Nephron (organoid): Measurements from ENCODE around the gene CDC42EP1.
A peak's percentile ranks its signal among the peaks of the same experiment; 100 is the strongest.

Experiments used
- H3K27ac Mint-ChIP-seq, 3 experiments: 2 replicates each; pipeline ENCODE4 v1.8.0; 2020; ENCODE audit warnings: mixed read lengths in 3 of 3, mild to moderate bottlenecking in 2 of 3, moderate library complexity in 1 of 3
- H3K27me3 Mint-ChIP-seq: 2 replicates; pipeline ENCODE4 v1.8.0; 2021; ENCODE audit warnings: low read depth, mild to moderate bottlenecking, moderate library complexity, mixed read lengths
- H3K36me3 Mint-ChIP-seq: 2 replicates; pipeline ENCODE4 v1.8.0; 2020; ENCODE audit warnings: low read depth, mixed read lengths
- H3K4me1 Mint-ChIP-seq: 2 replicates; pipeline ENCODE4 v1.8.0; 2020; ENCODE audit warnings: mixed read lengths
- H3K4me3 Mint-ChIP-seq, 3 experiments: 2 replicates each; pipeline ENCODE4 v1.8.0; 2020; ENCODE audit warnings: mild to moderate bottlenecking in 3 of 3, mixed read lengths in 3 of 3, moderate library complexity in 2 of 3
- H3K9me3 Mint-ChIP-seq: 2 replicates; pipeline ENCODE4 v1.8.0; 2020; ENCODE audit warnings: mixed read lengths
- CTCF ChIP-seq, 3 experiments: fragments of 200-600 bp; sonication (generic); IDR thresholded peaks; one replicate each; pipeline ENCODE4 v1.5.0; 2021; ENCODE audit warnings: antibody characterized with exemption in 3 of 3; ENCODE audit not compliant: unreplicated experiment in 3 of 3

The CDC42EP1 gene

GRCh38 chr22:37604074-37604473 lies 43.8 kb downstream of the CDC42EP1 start:
- no peaks in the 10 kb centered on the region for H3K36me3 Mint-ChIP-seq
- H3K27ac Mint-ChIP-seq: peak overlapping the region in 1 of 3 experiments; percentile 28
- no peak overlapping the region for H3K4me3 Mint-ChIP-seq
- TF ChIP-seq CTCF (IDR thresholded peaks at IDR 0.05; ENCODE audit: unreplicated experiment in 3 of 3): no peak
- no peaks in the 10 kb centered on the region for H3K9me3 Mint-ChIP-seq
- peaks cover 18% of the 10 kb centered on the region for H3K4me1 Mint-ChIP-seq
- peaks cover 8% of the 10 kb centered on the region for H3K27me3 Mint-ChIP-seq

DNA sequence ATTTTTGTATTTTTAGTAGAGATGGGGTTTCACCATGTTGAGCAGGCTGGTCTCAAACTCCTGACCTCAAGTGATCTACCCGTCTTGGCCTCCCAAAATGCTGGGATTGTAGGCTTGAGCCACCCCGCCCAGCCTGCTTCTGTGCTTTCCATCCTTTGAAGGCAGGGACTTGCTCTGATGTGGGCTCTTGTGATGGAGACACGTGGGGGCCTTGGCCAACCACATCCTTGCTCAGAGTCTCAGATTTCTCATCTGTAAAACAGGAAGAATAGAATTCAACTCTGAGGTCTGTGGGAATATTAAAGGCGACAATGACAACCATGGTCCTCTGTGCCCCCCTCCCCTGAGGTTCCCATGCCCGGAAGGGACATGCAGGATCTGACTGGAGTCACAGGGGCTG lies 44.6 kb downstream of the CDC42EP1 start:
- Mint-ChIP-seq H3K27ac (no peak overlapping the region), H3K4me1 (peaks cover 22% of the 10 kb centered on the region), H3K9me3 (no peaks in the 10 kb centered on the region), H3K4me3 (no peak overlapping the region), H3K27me3 (peaks cover 8% of the 10 kb centered on the region), H3K36me3 (no peaks in the 10 kb centered on the region)
- no peak for TF ChIP-seq CTCF (IDR thresholded peaks at IDR 0.05; ENCODE audit: unreplicated experiment in 3 of 3)

GRCh38 chr22:37607010-37607934 lies 47.0 kb downstream of the CDC42EP1 start:
- H3K36me3 Mint-ChIP-seq: no peaks in the 10 kb centered on the region
- no peaks in the 10 kb centered on the region for H3K9me3 Mint-ChIP-seq
- peaks cover 8% of the 10 kb centered on the region for H3K27me3 Mint-ChIP-seq
- peak overlapping the region; percentile 87 to 96 (median 89) for H3K4me3 Mint-ChIP-seq
- H3K4me1 Mint-ChIP-seq: peaks cover 23% of the 10 kb centered on the region
- TF ChIP-seq CTCF (IDR thresholded peaks at IDR 0.05; ENCODE audit: unreplicated experiment in 3 of 3): peak; percentile 97 to 99 (median 98)
- peak overlapping the region; percentile 97 to 99 (median 98) for H3K27ac Mint-ChIP-seq

- peaks cover 23% of the 10 kb centered on the region for H3K4me1 Mint-ChIP-seq
- H3K27me3 Mint-ChIP-seq: peaks cover 3% of the 10 kb centered on the region
These were observed 47.7 kb downstream of the CDC42EP1 start for GRCh38 chr22:37607935-37608476.

DNA sequence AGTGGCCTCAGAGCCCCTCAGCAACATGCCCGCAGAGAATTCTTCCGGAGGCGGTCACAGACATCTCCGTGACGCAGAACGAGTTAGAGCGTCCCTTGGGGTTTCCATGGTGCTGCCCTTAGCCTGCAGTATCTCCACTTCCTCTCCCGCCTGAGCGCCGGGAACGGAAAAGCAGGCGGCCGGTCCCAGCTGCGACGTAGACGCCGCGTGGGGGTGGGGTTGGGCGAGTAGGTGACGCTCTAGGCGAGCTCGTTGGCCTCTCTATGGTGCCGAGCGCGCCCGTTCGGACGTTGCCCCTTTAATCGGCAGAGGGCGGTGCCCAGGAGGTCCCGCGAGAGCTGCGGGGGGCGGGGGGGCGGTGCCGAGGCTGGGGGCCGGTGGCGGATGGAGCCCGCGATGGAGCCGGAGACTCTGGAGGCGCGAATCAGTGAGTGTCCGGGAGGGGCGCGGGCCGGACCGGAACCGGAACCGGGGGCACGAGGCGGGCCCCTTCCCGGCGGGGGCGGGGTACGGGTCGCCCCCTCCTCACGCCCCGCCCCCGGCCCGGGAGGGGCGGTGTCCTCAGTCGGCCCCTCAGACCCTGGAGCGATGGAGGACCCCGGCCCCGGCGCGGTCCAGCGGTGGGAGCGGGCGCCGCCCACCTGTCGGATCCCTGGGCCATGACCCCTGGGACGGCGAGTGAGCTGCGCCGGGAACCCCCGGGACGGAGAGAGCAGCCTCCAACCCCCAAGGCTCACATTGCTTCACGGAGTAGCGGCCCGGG lies 48.4 kb downstream of the CDC42EP1 start, which contains the start of gene GGA1:
GGA1 (plus strand) TSS at position 358 of the 763 bp plus-strand sequence; CDS start at position 385, 27 bp downstream.
- no peak for TF ChIP-seq CTCF (IDR thresholded peaks at IDR 0.05; ENCODE audit: unreplicated experiment in 3 of 3)
- H3K36me3 Mint-ChIP-seq: peaks cover 2% of the 10 kb centered on the region
- H3K27ac Mint-ChIP-seq: peak within 1 kb of the TSS; percentile 97 to 99 (median 98)
- H3K4me1 Mint-ChIP-seq: peaks cover 28% of the 10 kb centered on the region
- H3K4me3 Mint-ChIP-seq: peak within 1 kb of the TSS; percentile 93 to 96 (median 96)
- H3K27me3 Mint-ChIP-seq: peaks cover 3% of the 10 kb centered on the region
- no peaks in the 10 kb centered on the region for H3K9me3 Mint-ChIP-seq

More at GRCh38 chr22:37607935-37608476, 47.7 kb downstream of the CDC42EP1 start:
- TF ChIP-seq CTCF (IDR thresholded peaks at IDR 0.05; ENCODE audit: unreplicated experiment in 3 of 3): no peak
- peak overlapping the region; percentile 97 to 99 (median 98) for H3K27ac Mint-ChIP-seq
- H3K4me3 Mint-ChIP-seq: peak overlapping the region; percentile 87 to 96 (median 89)
- no peaks in the 10 kb centered on the region for H3K36me3 Mint-ChIP-seq
- no peaks in the 10 kb centered on the region for H3K9me3 Mint-ChIP-seq
